ENCODE measurements around the gene PNPLA7.
"Not testable (repeated sequence)": the region's sequence is repeated elsewhere in the genome, so short reads cannot be mapped to it uniquely, and the experiment has no call there.

Gene PNPLA7

GRCh38 chr9:137482094-137482781 lies 68.0 kb downstream of the PNPLA7 start:
- DNase-seq (ENCODE audit: low read depth in 2 of 2, low spot score in 1 of 2) = no peak

- DNase-seq (ENCODE audit: low read depth in 2 of 2, low spot score in 1 of 2) = no peak
Measured at GRCh38 chr9:137480686-137481683, 69.2 kb downstream of the PNPLA7 start.

- DNase-seq (ENCODE audit: low read depth in 2 of 2, low spot score in 1 of 2) = no peak
Measured at GRCh38 chr9:137479892-137480685, 70.1 kb downstream of the PNPLA7 start.

GRCh38 chr9:137478962-137479861 lies 71.0 kb downstream of the PNPLA7 start:
- DNase-seq (ENCODE audit: low read depth in 2 of 2, low spot score in 1 of 2) = no peak

GRCh38 chr9:137478613-137478961 lies 71.6 kb downstream of the PNPLA7 start:
- DNase-seq (ENCODE audit: low read depth in 2 of 2, low spot score in 1 of 2) = no peak

GRCh38 chr9:137477778-137478612 lies 72.2 kb downstream of the PNPLA7 start:
- no peak for DNase-seq (ENCODE audit: low read depth in 2 of 2, low spot score in 1 of 2)

GRCh38 chr9:137476856-137477255 lies 73.3 kb downstream of the PNPLA7 start:
- DNase-seq (ENCODE audit: low read depth in 2 of 2, low spot score in 1 of 2) = no peak

GRCh38 chr9:137475666-137476065 lies 74.5 kb downstream of the PNPLA7 start:
- DNase-seq (ENCODE audit: low read depth in 2 of 2, low spot score in 1 of 2) = no peak

- no peak for DNase-seq (ENCODE audit: low read depth in 2 of 2, low spot score in 1 of 2)
Measured at GRCh38 chr9:137474271-137474670, 75.9 kb downstream of the PNPLA7 start.

- no peak for DNase-seq (ENCODE audit: low read depth in 2 of 2, low spot score in 1 of 2)
Measured at GRCh38 chr9:137470785-137471184, 79.4 kb downstream of the PNPLA7 start.

GRCh38 chr9:137467896-137468295 lies 82.3 kb downstream of the PNPLA7 start:
- DNase-seq (ENCODE audit: low read depth in 2 of 2, low spot score in 1 of 2) = no peak

- DNase-seq (ENCODE audit: low read depth in 2 of 2, low spot score in 1 of 2) = no peak
Measured at GRCh38 chr9:137467161-137467581, 83.0 kb downstream of the PNPLA7 start.

- DNase-seq (ENCODE audit: low read depth in 2 of 2, low spot score in 1 of 2) = not testable (repeated sequence)
Measured at GRCh38 chr9:137466389-137467085, 83.7 kb downstream of the PNPLA7 start.

- no peak for DNase-seq (ENCODE audit: low read depth in 2 of 2, low spot score in 1 of 2)
Measured at GRCh38 chr9:137465720-137466388, 84.3 kb downstream of the PNPLA7 start.

GRCh38 chr9:137465000-137465719 lies 85.0 kb downstream of the PNPLA7 start:
- DNase-seq (ENCODE audit: low read depth in 2 of 2, low spot score in 1 of 2) = no peak

GRCh38 chr9:137464291-137464999 lies 85.8 kb downstream of the PNPLA7 start:
- no peak for DNase-seq (ENCODE audit: low read depth in 2 of 2, low spot score in 1 of 2)

GRCh38 chr9:137463931-137464290 lies 86.3 kb downstream of the PNPLA7 start:
- DNase-seq (ENCODE audit: low read depth in 2 of 2, low spot score in 1 of 2) = no peak
